ENCODE measurements around the gene BUB1.
A peak's percentile ranks its signal among the peaks of the same experiment; 100 is the strongest.
"Not testable (repeated sequence)": the region's sequence is repeated elsewhere in the genome, so short reads cannot be mapped to it uniquely, and the experiment has no call there.

The BUB1 gene

DNA sequence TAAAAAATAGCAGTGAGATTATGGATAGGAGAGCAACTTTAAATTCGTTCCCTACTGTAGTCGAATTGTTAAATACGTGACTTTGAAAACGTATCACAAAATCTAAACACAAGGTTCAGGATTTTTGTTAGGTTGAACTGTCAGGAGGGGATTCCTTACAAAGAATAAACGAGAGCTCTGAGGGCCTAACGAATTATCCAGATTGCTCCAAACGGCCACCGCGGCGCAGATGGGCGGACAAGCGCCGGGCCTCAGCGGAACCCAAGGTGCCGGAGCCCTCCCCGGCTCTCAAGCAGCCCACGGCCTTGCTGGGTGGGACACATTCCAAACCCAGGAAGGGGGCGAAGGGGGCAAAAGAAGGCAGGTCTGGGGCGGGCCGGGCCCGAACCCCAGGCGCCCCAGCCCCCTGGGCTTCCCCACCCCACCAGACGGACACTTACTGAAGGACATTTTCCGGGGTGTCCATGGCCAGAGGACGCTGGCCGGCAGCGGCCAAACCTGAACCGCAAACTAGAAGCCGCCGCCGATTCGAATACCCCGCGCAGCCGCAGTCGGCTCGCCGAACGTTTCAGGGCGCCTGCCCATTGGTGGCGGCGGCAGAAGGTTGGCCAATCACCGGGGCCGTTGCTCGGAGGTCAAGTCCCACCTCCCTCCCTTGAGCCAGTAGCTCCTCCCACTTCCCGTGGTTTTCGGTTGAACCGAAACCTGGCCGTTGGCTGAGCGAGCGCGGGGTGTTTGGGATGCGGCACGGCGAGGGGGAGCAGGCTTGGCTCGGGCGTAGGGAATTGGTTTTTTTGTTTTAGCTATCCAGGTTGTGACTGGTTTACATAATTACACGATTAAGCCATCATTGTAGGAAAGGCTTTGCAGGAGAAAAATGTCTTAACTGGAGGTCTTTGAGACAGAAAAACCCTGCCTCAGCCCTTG is at the start of gene BUB1:
BUB1 (minus strand) TSS at position 534 of the 927 bp plus-strand sequence; CDS start at position 466, 68 bp downstream.
- peak; percentile 94 for DNase-seq

DNA sequence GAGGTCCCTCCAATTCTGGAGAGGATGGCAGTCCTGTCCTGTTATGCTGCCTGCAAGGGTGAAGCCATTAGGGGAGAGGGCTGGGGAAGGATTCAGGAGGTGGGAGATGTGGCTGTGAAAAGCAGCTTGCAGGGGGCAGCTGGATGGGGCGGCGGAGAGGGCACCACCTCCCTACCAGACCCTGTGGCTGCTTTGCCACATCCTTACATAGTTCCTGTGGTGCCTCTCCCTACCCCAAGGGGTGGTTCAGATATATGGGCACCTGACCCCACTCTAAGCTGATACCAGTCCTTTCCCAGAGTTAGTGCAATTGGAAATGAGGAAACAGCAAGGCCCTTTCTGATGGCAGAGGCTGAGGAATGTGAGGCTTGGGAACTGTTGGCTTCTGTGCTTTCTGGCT is 48.4 kb upstream of the BUB1 start:
- no peak for DNase-seq

- no peak for DNase-seq
These were observed 48.0 kb upstream of the BUB1 start for GRCh38 chr2:110725859-110726258.

DNA sequence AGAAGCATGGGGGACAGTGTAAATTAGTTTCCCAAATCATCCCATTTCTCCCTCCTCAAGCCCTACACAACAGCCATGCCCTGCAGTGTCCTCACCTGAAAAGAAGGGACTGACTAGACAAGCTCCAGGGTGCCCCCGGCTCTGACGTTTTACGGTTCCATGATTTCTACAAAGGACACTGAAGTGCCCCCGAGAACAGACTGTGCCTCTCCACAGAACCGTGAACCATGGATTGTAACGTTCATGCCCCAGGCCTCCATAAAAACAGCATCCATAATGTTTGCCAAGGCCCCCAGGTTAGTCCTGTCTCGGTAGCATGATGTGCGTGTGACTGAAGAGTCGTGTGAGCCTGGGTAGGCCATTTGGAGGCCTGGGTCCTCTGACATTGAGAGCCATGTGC is 47.5 kb upstream of the BUB1 start:
- no peak for DNase-seq

DNA sequence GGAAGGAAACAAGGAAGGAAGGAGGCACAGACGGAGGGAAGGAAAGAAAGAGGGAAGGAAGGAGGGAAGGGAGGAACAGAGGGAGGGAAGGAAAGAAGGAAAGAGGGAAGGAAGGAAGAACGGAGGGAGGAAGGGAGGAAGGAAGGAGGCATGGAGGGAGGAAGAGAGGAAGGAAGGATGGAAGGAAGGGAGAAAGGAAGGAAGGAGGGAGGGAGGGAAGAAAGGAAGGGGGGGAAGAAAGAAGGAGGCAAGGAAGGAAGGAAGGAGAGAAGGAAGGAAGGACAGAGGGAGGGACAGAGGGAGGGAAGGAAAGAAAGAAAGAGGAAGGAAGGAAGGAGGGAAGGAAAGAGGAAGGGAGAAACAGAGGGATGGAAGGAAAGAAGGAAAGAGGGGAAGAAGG is 47.0 kb upstream of the BUB1 start:
- no peak for DNase-seq

- no peak for DNase-seq
These were observed 42.7 kb upstream of the BUB1 start for GRCh38 chr2:110720547-110720946.

DNA sequence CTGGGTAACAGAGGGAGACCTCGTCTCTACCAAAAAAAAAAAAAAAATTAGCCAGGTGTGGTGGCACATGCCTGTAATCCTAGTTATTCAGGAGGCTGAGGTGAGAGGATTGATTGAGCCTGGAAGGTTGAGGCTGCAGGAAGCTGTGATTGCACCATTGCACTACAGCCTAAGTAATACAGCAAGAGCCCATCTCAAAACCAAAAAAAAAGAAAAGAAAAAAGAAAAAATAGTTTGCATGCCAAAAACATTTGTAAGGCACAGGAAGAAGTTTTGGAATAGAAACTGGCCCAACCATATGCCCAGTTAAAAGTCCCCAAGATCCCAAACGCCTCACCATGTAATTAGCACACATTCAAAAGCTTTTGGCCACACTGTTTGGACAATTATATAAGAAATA is 41.1 kb upstream of the BUB1 start:
- no peak for DNase-seq

DNA sequence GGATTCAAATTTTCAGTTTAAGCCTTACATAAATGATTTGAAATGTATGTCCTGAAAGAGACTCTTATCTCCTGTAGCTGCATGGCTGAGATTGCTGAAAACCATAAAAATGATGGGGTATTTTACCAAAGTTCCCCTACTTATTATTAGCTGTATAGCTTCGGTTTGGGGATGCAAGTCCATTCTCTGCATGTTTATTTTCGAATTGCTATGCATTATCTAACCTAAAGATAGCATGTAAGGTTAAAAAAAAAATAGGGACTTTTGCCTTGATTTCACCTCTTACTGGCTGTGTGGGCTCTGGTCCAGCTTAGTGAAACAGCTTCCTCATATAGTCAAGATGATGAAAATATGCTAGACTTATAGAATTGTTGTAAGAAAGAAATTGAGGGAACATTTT is 40.5 kb upstream of the BUB1 start:
- DNase-seq = no peak

- no peak for DNase-seq
These were observed 39.9 kb upstream of the BUB1 start for GRCh38 chr2:110717734-110718133.

GRCh38 chr2:110716959-110717645 is 39.2 kb upstream of the BUB1 start:
- DNase-seq = no peak

DNA sequence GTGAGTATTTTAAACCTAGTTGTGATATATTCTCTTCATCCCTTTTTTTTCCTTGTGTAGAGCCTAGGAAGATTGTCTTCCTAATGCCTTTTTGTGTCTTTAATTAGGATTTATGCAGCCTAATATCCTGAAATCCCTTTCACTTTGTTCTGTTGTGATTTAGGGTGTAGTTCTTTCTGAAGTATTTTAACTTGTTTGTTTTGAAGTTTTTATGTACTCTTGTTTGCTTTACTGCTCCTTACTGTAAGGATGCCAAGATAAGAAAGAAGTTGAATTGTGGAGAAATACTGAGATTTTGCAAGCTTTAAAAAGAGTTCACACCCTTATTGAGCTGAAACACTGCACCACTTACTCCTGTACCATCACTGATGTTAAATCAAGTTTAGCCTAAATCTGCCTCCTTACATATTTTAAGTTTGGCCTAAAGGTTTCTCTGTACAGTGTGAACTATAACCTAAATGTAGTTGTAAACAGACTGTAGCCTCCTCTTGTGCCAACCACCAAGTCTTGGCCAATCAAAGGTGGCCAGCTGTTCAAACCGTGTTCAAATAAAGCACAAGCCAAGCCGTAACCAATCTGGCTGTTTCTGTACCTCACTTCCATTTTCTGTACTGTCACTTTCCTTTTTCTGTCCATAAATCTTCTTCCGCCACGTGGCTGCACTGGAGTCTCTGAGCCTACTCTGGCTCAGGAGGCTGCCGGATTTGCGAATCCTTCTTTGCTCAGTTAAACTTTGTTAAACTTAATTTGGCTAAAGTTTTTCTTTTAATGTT is 36.8 kb upstream of the BUB1 start:
- peak; percentile 83 for DNase-seq

- DNase-seq = no peak
These were observed 35.9 kb upstream of the BUB1 start for GRCh38 chr2:110713513-110714362.

DNA sequence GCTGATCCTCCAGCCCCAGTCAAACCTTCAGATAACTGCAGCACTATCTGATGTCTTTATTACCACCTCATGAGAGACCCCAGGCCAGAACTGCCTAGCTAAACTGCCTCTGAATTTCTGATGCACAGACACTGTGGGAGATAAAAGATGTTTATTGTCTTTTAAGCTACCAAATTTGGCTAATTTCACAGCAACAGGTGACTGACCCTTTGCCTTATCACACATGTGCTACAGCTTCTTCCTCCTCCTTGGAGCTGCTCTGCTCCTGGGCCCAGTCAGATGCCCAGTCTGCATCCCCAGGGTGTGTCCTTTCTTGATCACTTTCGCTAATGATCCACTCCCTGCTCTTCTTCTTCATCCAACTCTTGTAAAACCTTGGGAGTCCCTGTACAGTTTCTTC is 34.9 kb upstream of the BUB1 start:
- DNase-seq = no peak

- DNase-seq = no peak
These were observed 30.6 kb upstream of the BUB1 start for GRCh38 chr2:110708455-110708854.

- peak; percentile 68 for DNase-seq
These were observed 29.6 kb upstream of the BUB1 start for GRCh38 chr2:110707386-110707965.

- peak; percentile 76 for DNase-seq
These were observed 24.9 kb upstream of the BUB1 start for GRCh38 chr2:110702514-110703380.

GRCh38 chr2:110698253-110698652 is 20.4 kb upstream of the BUB1 start:
- not testable (repeated sequence) for DNase-seq

GRCh38 chr2:110695146-110695898 is 17.5 kb upstream of the BUB1 start:
- not testable (repeated sequence) for DNase-seq

- no peak for DNase-seq
These were observed 13.9 kb upstream of the BUB1 start for GRCh38 chr2:110691612-110692258.
